Endothelial cell (in vitro differentiated cells): ENCODE measurements around the gene FAAP100. TPM values are rescaled to one million over a fixed set of nuclear protein-coding genes. Genes with fewer than 3 reads are reported as not detected.
A peak's percentile ranks its signal among the peaks of the same experiment; 100 is the strongest.

ENCODE experiments used
- DNase-seq: peaks from one replicate; pipeline ENCODE4 v3.0.0; 2021; ENCODE audit warnings: low spot score
- H3K27ac Mint-ChIP-seq: one replicate; pipeline ENCODE4 v1.8.0; 2021; ENCODE audit warnings: mixed read lengths, inconsistent platforms; ENCODE audit not compliant: unreplicated experiment
- H3K27me3 Mint-ChIP-seq: one replicate; pipeline ENCODE4 v1.8.0; 2021; ENCODE audit warnings: mild to moderate bottlenecking, moderate library complexity, mixed read lengths, inconsistent platforms; ENCODE audit not compliant: unreplicated experiment
- H3K36me3 Mint-ChIP-seq: one replicate; pipeline ENCODE4 v1.8.0; 2021; ENCODE audit warnings: mild to moderate bottlenecking, low read depth, mixed read lengths, inconsistent platforms; ENCODE audit not compliant: unreplicated experiment
- H3K4me1 Mint-ChIP-seq: one replicate; pipeline ENCODE4 v1.8.0; 2021; ENCODE audit warnings: mild to moderate bottlenecking, mixed read lengths, inconsistent platforms; ENCODE audit not compliant: unreplicated experiment
- H3K4me3 Mint-ChIP-seq: one replicate; pipeline ENCODE4 v1.8.0; 2021; ENCODE audit warnings: mild to moderate bottlenecking, mixed read lengths, inconsistent platforms; ENCODE audit not compliant: unreplicated experiment
- H3K9me3 Mint-ChIP-seq: one replicate; pipeline ENCODE4 v1.8.0; 2021; ENCODE audit warnings: mixed read lengths, inconsistent platforms; ENCODE audit not compliant: unreplicated experiment
- total RNA-seq: library from RNA; stranded (reverse); fragmentation: NEBNext Ultra II Directional; extraction: Animal tissue kit (Norgen Biotek cat#: 25700); gene quantifications from one replicate; pipeline ENCODE4 v1.2.1, GENCODE V29; 2021; ENCODE audit not compliant: unreplicated experiment
- TF ChIP-seq, protein P1 (sequence below): fragments of 200-600 bp; sonication (generic); IDR thresholded peaks from one replicate; pipeline ENCODE4 v1.5.0; 2021; ENCODE audit warnings: antibody characterized with exemption; ENCODE audit not compliant: unreplicated experiment

Gene FAAP100
- total RNA-seq, 1 donor from 2014 or later = 40.6 TPM

DNA sequence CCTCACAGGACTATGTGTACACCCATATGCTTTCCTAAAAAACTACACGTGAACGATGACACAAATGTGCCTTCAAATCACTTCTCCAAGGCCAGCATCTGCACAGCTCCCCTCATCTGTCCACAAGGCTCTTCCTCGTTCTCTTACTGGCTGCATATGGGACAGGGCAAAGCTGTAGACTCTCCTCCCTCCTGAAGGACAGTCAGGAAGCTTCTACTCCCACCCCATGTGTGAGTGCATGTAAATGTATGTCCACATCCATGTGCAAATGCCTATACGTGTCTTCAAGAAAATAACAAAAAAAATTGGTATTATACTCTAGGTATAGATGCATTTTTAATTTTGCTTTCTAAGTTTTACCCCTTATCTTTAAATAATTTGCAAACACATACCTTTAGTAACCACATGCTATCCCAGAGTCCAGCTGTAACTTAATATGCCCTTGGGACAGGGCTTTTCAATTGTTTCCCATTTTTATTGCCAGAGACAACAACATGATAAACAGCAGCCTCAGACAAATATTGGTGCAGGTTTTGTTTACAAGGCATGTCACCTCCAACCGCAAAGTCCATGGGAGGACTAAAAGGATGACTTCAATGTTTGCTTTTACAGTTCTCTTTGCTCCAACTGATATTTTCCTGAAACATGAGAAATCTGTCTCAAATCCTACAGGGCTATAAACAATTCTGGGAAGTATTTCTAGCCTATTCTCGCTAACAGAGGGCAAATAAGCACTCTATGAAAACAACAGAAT, 31.6 kb upstream of the FAAP100 start:
- Mint-ChIP-seq H3K4me3 (peak overlapping the region; percentile 64), H3K4me1 (peaks cover 4% of the 10 kb centered on the region), H3K36me3 (peaks cover 57% of the 10 kb centered on the region), H3K27me3 (peaks cover 10% of the 10 kb centered on the region), H3K9me3 (no peaks in the 10 kb centered on the region), H3K27ac (peak overlapping the region; percentile 79)
- TF ChIP-seq, protein P1, sequence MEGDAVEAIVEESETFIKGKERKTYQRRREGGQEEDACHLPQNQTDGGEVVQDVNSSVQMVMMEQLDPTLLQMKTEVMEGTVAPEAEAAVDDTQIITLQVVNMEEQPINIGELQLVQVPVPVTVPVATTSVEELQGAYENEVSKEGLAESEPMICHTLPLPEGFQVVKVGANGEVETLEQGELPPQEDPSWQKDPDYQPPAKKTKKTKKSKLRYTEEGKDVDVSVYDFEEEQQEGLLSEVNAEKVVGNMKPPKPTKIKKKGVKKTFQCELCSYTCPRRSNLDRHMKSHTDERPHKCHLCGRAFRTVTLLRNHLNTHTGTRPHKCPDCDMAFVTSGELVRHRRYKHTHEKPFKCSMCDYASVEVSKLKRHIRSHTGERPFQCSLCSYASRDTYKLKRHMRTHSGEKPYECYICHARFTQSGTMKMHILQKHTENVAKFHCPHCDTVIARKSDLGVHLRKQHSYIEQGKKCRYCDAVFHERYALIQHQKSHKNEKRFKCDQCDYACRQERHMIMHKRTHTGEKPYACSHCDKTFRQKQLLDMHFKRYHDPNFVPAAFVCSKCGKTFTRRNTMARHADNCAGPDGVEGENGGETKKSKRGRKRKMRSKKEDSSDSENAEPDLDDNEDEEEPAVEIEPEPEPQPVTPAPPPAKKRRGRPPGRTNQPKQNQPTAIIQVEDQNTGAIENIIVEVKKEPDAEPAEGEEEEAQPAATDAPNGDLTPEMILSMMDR = no peak
- DNase-seq = no peak

DNA sequence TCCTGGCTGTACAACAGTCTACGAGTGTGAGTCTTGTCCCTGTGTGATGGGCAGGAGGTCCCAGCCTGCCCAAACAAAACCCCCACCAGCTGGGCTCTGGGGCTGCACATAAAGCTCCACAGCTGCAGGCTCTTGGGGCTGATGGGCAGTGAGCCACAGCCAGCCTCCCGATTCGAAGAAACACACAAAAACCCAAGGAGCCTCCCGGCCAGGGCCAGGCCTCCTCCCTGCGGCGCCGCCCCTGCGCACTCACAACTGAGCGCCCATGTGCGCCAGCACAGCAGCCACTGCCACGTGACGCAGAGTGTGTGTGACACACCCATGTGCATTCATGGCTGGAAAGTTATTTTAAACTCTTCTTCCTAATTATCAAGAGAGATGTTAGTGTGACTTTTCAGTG, 30.6 kb upstream of the FAAP100 start:
- Mint-ChIP-seq H3K27ac (no peak overlapping the region), H3K4me1 (peaks cover 4% of the 10 kb centered on the region), H3K36me3 (peaks cover 55% of the 10 kb centered on the region), H3K9me3 (no peaks in the 10 kb centered on the region), H3K27me3 (peaks cover 10% of the 10 kb centered on the region), H3K4me3 (no peak overlapping the region)
- TF ChIP-seq, protein P1 = no peak
- DNase-seq = no peak

DNA sequence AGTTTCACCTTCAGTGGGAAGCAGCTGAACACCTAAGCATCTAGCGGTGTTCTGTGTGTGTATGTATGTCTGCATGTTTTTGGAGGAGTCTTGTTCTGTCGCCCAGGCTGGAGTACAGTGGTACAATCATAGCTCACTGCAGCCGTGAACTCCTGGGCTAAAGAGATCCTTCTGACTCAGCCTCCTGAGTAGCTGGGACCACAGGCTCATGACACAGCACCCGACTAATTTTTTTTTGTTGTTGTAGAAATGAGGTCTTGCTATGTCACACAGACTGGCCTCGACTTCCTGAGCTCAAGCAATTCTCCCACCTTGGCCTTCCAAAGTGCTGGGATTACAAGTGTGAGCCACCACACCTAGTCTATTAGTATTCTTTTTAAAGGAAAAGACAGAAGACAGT, 30.2 kb upstream of the FAAP100 start:
- no peak overlapping the region for H3K27ac Mint-ChIP-seq
- peaks cover 4% of the 10 kb centered on the region for H3K4me1 Mint-ChIP-seq
- TF ChIP-seq, protein P1 = no peak
- peaks cover 59% of the 10 kb centered on the region for H3K36me3 Mint-ChIP-seq
- DNase-seq = no peak
- H3K4me3 Mint-ChIP-seq = no peak overlapping the region
- H3K27me3 Mint-ChIP-seq = peaks cover 11% of the 10 kb centered on the region
- no peaks in the 10 kb centered on the region for H3K9me3 Mint-ChIP-seq

DNA sequence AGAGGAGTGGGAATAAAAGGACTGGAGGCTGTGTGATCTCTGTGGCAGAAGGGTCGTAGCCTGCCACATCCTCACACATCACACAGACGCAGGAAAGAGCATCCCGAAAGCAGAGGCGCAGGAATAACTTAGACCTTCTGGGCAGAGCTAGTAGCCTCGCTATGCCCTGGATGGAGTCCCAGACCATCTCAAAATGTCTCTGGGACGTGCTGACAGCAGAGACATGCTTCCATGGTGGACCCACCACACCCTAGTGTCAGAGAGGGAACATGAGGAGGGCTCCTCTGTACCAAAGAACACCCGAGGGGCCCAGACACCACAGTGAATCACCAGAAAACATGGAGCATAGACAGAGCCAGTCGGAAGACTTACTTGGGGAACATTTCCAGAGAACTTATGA, 29.6 kb upstream of the FAAP100 start:
- peaks cover 4% of the 10 kb centered on the region for H3K4me1 Mint-ChIP-seq
- peaks cover 11% of the 10 kb centered on the region for H3K27me3 Mint-ChIP-seq
- no peak overlapping the region for H3K4me3 Mint-ChIP-seq
- no peak for DNase-seq
- H3K9me3 Mint-ChIP-seq = no peaks in the 10 kb centered on the region
- no peak overlapping the region for H3K27ac Mint-ChIP-seq
- TF ChIP-seq, protein P1 = no peak
- H3K36me3 Mint-ChIP-seq = peaks cover 60% of the 10 kb centered on the region

DNA sequence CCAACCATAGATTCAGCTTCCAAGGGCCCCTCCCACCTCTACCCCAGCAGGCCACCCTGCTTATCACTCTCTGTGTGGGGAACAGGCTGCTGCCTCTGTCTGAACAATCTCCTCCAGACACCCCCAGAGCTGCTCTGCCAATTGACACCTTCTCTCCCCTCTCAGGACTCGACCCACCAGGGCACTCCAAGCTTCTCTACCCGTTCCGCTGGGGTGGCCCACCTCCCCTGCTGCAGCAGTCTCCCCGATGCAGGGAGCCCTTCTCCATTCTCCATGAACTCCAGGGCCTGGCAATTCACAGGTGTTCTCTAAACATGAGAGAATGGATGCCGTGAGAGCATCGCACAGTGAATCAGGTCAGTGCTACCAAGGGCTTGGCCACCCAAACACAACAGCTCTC, 28.3 kb upstream of the FAAP100 start:
- Mint-ChIP-seq H3K9me3 (no peaks in the 10 kb centered on the region), H3K4me3 (no peak overlapping the region), H3K27me3 (peaks cover 8% of the 10 kb centered on the region), H3K27ac (peak overlapping the region; percentile 32), H3K4me1 (peaks cover 4% of the 10 kb centered on the region), H3K36me3 (peaks cover 63% of the 10 kb centered on the region)
- TF ChIP-seq, protein P1 = no peak
- no peak for DNase-seq
